GM12874 (cell line): ENCODE measurements around the gene TIE1.

Experiments
- TF ChIP-seq, protein P1 (sequence below): IDR thresholded peaks from 2 replicates; pipeline ENCODE4 v1.5.1; 2011; ENCODE audit warnings: low read depth, mild to moderate bottlenecking, control low read depth, low read length, moderate library complexity; ENCODE audit not compliant: insufficient read depth

Gene TIE1

DNA sequence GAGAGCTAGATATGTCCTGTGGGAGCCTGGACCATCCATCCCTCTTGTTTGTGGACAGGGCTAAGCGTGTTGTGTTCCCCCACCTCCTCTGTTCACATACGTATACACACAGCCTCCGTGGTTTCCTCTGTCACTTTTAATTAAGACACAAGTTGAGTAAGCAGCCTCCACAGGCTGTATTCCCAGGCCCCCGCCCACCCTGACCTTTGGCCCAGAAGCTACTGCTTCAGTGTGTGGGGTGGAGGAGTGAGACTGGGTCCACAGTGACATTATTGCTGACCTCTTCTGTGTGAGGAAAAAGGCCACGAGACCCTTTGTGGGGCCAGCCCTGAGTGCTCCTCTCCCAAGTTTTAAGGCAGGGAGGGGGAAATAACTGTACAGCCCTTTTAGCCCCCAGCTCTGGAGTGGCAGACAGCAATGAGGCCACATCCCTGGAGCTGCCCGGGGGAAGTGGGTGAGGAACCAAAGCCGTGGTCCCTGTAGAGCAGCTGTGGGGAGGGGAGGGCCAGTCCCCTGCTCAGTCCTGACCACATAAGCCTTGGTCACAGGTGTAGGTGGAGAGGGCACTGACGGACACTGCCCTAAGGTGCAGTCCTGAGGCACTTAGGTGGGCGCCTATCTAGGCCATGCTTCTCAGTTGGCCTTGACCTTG, 62.6 kb downstream of the TIE1 start:
- TF ChIP-seq, protein P1, sequence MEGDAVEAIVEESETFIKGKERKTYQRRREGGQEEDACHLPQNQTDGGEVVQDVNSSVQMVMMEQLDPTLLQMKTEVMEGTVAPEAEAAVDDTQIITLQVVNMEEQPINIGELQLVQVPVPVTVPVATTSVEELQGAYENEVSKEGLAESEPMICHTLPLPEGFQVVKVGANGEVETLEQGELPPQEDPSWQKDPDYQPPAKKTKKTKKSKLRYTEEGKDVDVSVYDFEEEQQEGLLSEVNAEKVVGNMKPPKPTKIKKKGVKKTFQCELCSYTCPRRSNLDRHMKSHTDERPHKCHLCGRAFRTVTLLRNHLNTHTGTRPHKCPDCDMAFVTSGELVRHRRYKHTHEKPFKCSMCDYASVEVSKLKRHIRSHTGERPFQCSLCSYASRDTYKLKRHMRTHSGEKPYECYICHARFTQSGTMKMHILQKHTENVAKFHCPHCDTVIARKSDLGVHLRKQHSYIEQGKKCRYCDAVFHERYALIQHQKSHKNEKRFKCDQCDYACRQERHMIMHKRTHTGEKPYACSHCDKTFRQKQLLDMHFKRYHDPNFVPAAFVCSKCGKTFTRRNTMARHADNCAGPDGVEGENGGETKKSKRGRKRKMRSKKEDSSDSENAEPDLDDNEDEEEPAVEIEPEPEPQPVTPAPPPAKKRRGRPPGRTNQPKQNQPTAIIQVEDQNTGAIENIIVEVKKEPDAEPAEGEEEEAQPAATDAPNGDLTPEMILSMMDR: no peak

DNA sequence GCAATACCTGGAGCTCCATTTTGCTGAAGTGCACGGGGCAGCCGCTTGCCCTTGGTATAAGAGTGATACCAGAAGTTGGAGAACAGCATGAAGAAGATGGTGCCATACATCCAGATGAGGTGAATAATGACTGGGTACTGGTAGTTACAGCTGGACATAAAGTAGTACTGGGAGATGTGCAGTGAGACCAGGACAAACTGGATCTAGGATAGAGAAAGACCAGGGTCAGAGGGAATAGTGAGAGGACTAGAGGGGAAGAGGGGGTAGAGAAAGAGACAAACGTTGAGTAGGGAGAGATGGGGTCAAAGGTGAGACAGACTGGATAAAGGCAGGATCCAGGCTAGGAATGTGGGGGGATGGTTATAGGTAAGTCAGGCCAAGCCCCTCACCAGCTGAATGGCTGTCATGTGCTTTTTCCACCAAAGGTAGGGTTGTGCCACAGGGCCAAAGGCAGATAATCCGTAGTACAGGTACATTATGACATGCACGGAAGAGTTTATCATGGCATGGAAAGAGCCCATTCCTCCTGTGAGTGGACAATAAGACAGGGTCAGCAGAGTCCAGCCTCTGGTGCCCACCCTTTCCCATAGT, 63.2 kb downstream of the TIE1 start:
- TF ChIP-seq, protein P1: no peak

DNA sequence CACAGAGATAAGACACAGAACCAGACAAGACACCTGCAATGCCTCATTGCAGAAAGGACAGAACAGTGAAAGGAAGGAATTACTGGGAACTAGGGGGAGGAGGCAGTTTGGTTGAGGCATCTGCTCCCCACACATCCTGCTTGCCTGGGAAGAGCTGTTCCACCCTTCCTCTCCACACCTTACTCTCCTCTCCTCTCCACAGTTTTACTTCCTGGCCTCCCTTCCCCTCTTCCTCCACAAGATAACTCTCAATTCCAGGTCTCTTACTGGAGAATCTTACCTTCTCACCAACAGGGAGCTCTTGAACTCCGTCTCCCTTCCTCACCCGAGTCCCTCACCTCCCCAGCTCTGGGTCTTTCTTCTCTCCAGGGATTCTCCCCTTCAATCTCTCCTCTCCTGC, 64.9 kb downstream of the TIE1 start:
- TF ChIP-seq, protein P1: no peak

DNA sequence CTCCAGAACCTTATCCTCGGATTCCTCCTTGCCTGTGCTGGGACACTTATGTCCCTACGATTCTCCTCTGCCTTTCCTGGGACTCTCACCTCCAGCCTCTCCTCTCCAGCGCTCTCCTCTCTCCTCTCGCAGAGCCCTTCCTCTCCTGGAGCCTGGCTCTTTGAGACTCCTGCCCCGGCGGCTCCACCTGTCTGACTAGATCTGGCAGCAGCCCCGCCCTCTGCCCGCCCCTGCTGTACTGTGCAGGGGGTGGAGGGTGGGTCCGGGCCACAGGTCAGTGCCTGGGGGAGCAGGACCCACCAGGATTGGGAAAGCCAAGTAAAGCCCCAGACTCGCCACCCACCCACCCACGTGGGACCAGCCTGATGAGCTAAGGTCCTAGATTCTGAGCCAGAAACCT, 65.4 kb downstream of the TIE1 start:
- TF ChIP-seq, protein P1: no peak

DNA sequence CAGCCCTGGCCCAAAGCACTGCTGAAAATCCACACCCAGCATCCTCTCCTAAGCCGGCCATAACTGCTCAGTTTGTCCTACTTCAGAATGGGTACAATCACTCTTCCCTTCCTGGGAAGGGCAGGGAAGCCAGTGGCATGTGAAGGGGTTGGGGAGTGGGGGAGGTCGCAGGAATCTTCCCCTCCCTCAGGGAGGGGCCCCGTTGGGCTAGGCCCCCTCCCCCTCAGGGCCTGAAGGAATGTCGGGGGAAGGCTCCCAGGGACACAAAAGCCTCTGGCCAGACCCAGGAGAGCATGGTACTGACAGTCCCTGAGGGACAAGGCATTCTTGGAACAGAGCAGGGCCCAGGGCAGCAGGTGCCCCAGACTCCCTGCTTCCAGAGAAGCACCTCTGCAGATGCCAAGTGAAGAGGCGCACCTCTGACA, 65.8 kb downstream of the TIE1 start:
- TF ChIP-seq, protein P1: no peak

DNA sequence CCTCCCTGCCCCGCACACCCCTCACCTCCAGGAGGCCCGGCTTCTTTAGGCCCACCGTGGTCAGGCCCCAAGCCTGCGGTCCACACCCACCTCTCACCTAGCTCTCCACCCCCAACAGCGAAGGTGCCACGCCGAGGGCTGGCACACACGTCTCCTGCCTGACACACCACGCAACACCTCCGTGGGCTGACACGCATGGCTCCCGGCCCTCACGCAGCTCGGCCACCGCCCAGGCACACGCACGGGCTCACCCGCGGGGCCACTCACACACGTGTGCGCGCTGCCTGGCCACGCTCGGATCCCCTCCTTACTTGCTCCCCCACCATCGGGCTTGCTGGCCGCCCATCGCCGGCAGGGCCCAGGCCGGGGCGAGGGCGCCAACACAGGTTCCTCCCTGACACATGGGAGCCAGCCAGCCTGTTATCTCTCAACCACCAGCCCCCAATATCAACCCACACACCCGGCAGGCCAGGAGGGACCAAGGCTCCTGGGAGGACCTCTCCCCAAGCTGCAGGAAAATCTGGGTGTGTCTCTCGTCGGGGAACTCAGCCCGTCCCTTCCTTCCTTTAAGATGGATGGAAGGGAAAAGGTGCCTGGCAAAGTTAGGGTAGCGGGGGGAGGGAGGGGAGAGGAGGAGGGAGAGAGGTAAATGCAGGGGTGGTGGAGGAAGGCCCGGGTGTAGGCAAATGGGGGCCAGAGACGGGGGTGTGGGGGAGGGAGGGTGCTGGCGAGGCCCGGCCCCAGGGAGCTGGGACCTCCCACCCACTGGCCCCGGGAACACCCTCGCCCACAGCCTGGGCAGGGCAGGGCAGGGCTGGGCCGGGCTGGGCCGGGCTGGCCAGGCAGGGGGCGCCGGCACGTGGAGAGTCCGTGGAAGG, 66.5 kb downstream of the TIE1 start:
- TF ChIP-seq, protein P1: no peak

DNA sequence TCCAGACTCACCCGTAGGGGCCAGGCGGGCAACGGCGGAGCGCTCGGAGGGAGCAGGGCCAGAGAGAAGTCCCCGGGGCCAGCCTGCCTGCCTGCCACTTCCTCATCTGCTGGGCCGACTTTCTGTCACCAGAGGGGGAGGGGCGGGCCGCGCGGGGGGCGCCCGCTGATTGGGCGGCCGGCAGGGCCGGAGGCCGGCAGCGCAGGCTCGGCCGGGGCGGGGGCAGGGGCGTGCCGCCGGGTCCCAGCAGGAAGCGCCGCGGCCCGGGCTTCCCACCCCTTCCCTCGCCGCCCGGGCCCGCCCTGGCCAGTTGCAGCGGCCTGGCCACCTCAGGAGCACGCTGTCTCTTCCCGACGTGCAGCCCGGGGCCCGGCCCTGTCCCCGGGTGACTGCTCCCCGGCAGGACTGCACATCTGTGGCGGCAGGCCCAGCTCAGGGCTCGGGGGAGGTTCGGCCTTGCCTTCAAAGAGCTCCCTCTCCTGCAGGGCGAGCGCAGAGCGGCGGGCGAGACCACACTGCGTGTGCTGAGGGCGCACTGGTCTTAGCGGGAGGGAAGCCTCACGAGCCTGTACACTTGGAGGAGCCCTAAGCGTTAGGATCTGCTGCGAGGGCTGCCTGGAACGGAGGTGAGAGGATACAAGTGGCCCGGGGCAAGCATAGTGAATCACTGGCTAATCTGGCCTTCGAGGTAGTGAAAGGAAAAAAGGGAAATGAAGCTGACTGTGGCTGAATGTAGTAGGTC, 67.3 kb downstream of the TIE1 start, which contains the start of gene ELOVL1:
ELOVL1 (minus strand) TSS at position 108 of the 742 bp plus-strand sequence. CDS start 2,402 bp downstream, outside the sequence.
- TF ChIP-seq, protein P1: peak; percentile 31; the same call in 1 of the 2 replicates
